K562 (cell line): ENCODE measurements around the gene NTN1. TPM values are rescaled to one million over a fixed set of nuclear protein-coding genes. Genes with fewer than 3 reads are reported as not detected.

ENCODE experiments used
- ATAC-seq: fragments of 200-7000 bp; cut with Tn5 transposase; 3 replicates; pipeline ENCODE4 v1.9.1; 2020; ENCODE audit warnings: moderate library complexity
- BruUV-seq: library from RNA; stranded (reverse); fragments of 400-500 nt; replicated peaks from 2 replicates; lab custom pipeline; 2021; lab: Mats Ljungman, UMichigan
- CTCF ChIA-PET: fragments of 300-600 bp; formaldehyde crosslinking; extraction: SDS; loops from one replicate; lab custom pipeline; 2021; ENCODE audit warnings: low intra/inter-chr PET ratio; lab: Yijun Ruan, JAX
- POLR2A ChIA-PET: fragments of 300-600, 350-650 bp; sonication (Branson Sonifier 250); formaldehyde crosslinking; extraction: SDS; loops from one replicate; lab custom pipeline; 2021; ENCODE audit warnings: antibody characterized with exemption, inconsistent platforms; lab: Yijun Ruan, JAX
- DNase-seq, 4 experiments: peaks; one replicate each; pipeline versions ENCODE4 v3.0.0 to v3.0.0-alpha.2; 2011 to 2018; ENCODE audit warnings: low spot score in 3 of 4, mixed read lengths in 3 of 4; ENCODE audit errors: extremely low read depth in 1 of 4
- FAIRE-seq: peaks from 2 replicates; lab custom pipeline; 2011; peaks lifted over from hg19 to GRCh38; lab: Jason Lieb, UNC
- H2AFZ ChIP-seq: 2 replicates; pipeline ENCODE4 v1.6.0; 2011; ENCODE audit warnings: low read depth, low read length, control low read depth, inconsistent platforms
- H3K27ac ChIP-seq: fragments of 200-600 bp; 3 replicates; pipeline ENCODE4 v1.8.0; 2011; ENCODE audit warnings: low read depth, mild to moderate bottlenecking, control low read depth, inconsistent platforms, low read length, moderate library complexity, mixed read lengths; ENCODE audit errors: extremely low read depth
- H3K27me3 ChIP-seq, 2 experiments: fragments of 300-600 bp in 1 of 2; 2 replicates in 1 of 2; 3 replicates in 1 of 2; pipeline versions ENCODE4 v1.6.0 to v1.8.0; 2011; ENCODE audit warnings: inconsistent platforms in 2 of 2, low read length in 2 of 2, mild to moderate bottlenecking in 1 of 2, mixed read lengths in 1 of 2, moderate library complexity in 1 of 2; ENCODE audit not compliant: control insufficient read depth in 2 of 2, insufficient read depth in 2 of 2
- H3K36me3 ChIP-seq: fragments of 300-600 bp; 3 replicates; pipeline ENCODE4 v1.8.0; 2011; ENCODE audit warnings: mild to moderate bottlenecking, low read length, inconsistent platforms; ENCODE audit not compliant: control insufficient read depth, insufficient read depth
- H3K4me1 ChIP-seq, 2 experiments: fragments of 200-600 bp in 1 of 2; replicated peaks in 1 of 2; 2 replicates in 1 of 2; 3 replicates in 1 of 2; pipeline versions ENCODE4 v1.5.1 to v1.8.0; 2011; ENCODE audit warnings: inconsistent platforms in 2 of 2, low read length in 2 of 2, mild to moderate bottlenecking in 1 of 2, mixed read lengths in 1 of 2, moderate library complexity in 1 of 2; ENCODE audit not compliant: control insufficient read depth in 2 of 2, insufficient read depth in 2 of 2
- H3K4me2 ChIP-seq: 2 replicates; pipeline ENCODE4 v1.6.1; 2011; ENCODE audit warnings: low read length, control low read depth, inconsistent platforms, mixed read lengths; ENCODE audit not compliant: insufficient read depth
- H3K4me3 ChIP-seq: fragments of 200-600 bp; sonication (generic), shearing (Covaris generic); 2 replicates; pipeline ENCODE4 v1.5.1; 2016; ENCODE audit warnings: control low read depth, inconsistent platforms
- H3K79me2 ChIP-seq: fragments of 200-600 bp; 3 replicates; pipeline ENCODE4 v1.8.0; 2011; ENCODE audit warnings: low read length, inconsistent platforms; ENCODE audit not compliant: control insufficient read depth, insufficient read depth
- H3K9ac ChIP-seq, 2 experiments: 2 replicates each; pipeline versions ENCODE4 v1.6.0 to v1.6.1; 2011; ENCODE audit warnings: low read depth in 2 of 2, low read length in 2 of 2, control low read depth in 1 of 2, inconsistent platforms in 1 of 2, mild to moderate bottlenecking in 1 of 2, mixed read lengths in 1 of 2; ENCODE audit not compliant: insufficient read depth in 1 of 2
- H3K9me1 ChIP-seq: one replicate; pipeline ENCODE4 v1.6.0; 2011; ENCODE audit warnings: inconsistent platforms, mild to moderate bottlenecking, low read length, moderate library complexity; ENCODE audit not compliant: control insufficient read depth, insufficient read depth
- H3K9me3 ChIP-seq: replicated peaks from 2 replicates; pipeline ENCODE4 v1.5.1; 2011; ENCODE audit warnings: low read depth, low read length, inconsistent platforms; ENCODE audit not compliant: control insufficient read depth, insufficient read depth
- H4K20me1 ChIP-seq: replicated peaks from 2 replicates; pipeline ENCODE4 v1.6.1; 2011; ENCODE audit warnings: low read length, inconsistent platforms, mixed read lengths; ENCODE audit not compliant: control insufficient read depth, insufficient read depth
- CBX1 ChIP-seq: sonication (generic); IDR thresholded peaks from 2 replicates; pipeline ENCODE4 v1.6.1; 2016; ENCODE audit warnings: antibody characterized with exemption, low read depth, mild to moderate bottlenecking
- DDX20 ChIP-seq: fragments of 450-650 bp; IDR thresholded peaks from 2 replicates; pipeline ENCODE4 v1.6.1; 2016; ENCODE audit warnings: missing genetic modification characterization, low read depth, mild to moderate bottlenecking, missing compliant biosample characterization, moderate library complexity
- KAT2B ChIP-seq: IDR thresholded peaks from one replicate; pipeline ENCODE4 v1.6.1; 2012; ENCODE audit warnings: low read depth, mild to moderate bottlenecking, control low read depth, inconsistent platforms, low read length, moderate library complexity
- MCM3 ChIP-seq: fragments of 450-650 bp; IDR thresholded peaks from 2 replicates; pipeline ENCODE4 v1.6.1; 2016
- NCOA4 ChIP-seq: fragments of 450-650 bp; IDR thresholded peaks from 2 replicates; pipeline ENCODE4 v1.6.1; 2018; ENCODE audit warnings: mild to moderate bottlenecking; ENCODE audit not compliant: partially characterized antibody
- PML ChIP-seq: IDR thresholded peaks from 2 replicates; pipeline ENCODE4 v1.6.1; 2012; ENCODE audit warnings: low read length, inconsistent platforms
- SIN3B ChIP-seq: fragments of 450-650 bp; IDR thresholded peaks from 2 replicates; pipeline ENCODE4 v1.6.1; 2017; ENCODE audit warnings: low read depth, mild to moderate bottlenecking, moderate library complexity
- SIX5 ChIP-seq, 2 experiments: IDR thresholded peaks; 2 replicates each; pipeline ENCODE4 v1.6.1; 2011; ENCODE audit warnings: low read length in 2 of 2, borderline replicate concordance in 1 of 2, low read depth in 1 of 2, mild to moderate bottlenecking in 1 of 2, moderate library complexity in 1 of 2; ENCODE audit not compliant: insufficient read depth in 1 of 2
- SMARCA5 ChIP-seq: fragments of 450-650 bp; IDR thresholded peaks from 2 replicates; pipeline ENCODE4 v1.6.1; 2016
- TEAD4 ChIP-seq, 2 experiments: sonication (generic) in 1 of 2; formaldehyde crosslinking in 1 of 2; IDR thresholded peaks; 2 replicates each; pipeline versions ENCODE4 v1.6.1 to v1.8.0; 2012 to 2022; ENCODE audit warnings: borderline replicate concordance in 1 of 2, inconsistent platforms in 1 of 2, low read length in 1 of 2, mild to moderate bottlenecking in 1 of 2, missing genetic modification reagents in 1 of 2
- TOE1 ChIP-seq, 2 experiments: fragments of 450-650 bp in 1 of 2; sonication (generic) in 1 of 2; formaldehyde crosslinking in 1 of 2; IDR thresholded peaks; 2 replicates each; pipeline versions ENCODE4 v1.7.1 to v1.8.0; 2016 to 2022; ENCODE audit warnings: borderline replicate concordance in 2 of 2, mild to moderate bottlenecking in 2 of 2, antibody characterized with exemption in 1 of 2, inconsistent platforms in 1 of 2, low read depth in 1 of 2, missing genetic modification reagents in 1 of 2, moderate library complexity in 1 of 2
- ZNF24 ChIP-seq: fragments of 450-650 bp; IDR thresholded peaks from 2 replicates; pipeline ENCODE4 v1.6.1; 2016
- ZNF76 ChIP-seq: fragments of 250-450 bp; sonication (Bioruptor Pico); IDR thresholded peaks from 2 replicates; pipeline ENCODE4 v1.4.0; 2020; ENCODE audit warnings: mild to moderate bottlenecking, moderate library complexity, borderline replicate concordance
- WGBS: fragments of 100-300 bp; shearing (Covaris generic); methylation state at CpG from one replicate; pipeline ENCODE4 v1.1.6; 2016; ENCODE audit warnings: low coverage, mixed read lengths; ENCODE audit not compliant: insufficient coverage; ENCODE audit errors: missing lambda C conversion rate; 5-methylcytosine and 5-hydroxymethylcytosine counted together
- in situ Hi-C: fragments of 300-500 bp; cut with MboI; formaldehyde crosslinking; loops from 4 replicates; pipeline ENCODE4 v1.15.0; 2018; ENCODE audit warnings: inconsistent platforms, mixed read lengths
- intact Hi-C: fragments of 100-400 bp; cut with micrococcal nuclease; formaldehyde crosslinking; loops from 2 replicates; pipeline ENCODE4 v1.14.2; 2022
- polyA plus RNA-seq, 8 experiments: library from polyadenylated mRNA; depleted of rRNA in 4 of 8; stranded (reverse) in 5 of 8; unstranded in 3 of 8; fragments of >200 nt; fragmentation: Nextera tagmentation in 2 of 8; fragmentation: Illumina TruSeq in 1 of 8; extraction: Ambion mirVana in 2 of 8; extraction: Trizol in 1 of 8; gene quantifications; 2 replicates each; pipeline versions ENCODE4 v1.2.1 to v1.2.3, GENCODE V29; 2011 to 2014; ENCODE audit warnings: inconsistent platforms in 1 of 8, missing spikeins in 1 of 8
- total RNA-seq, 7 experiments: library from RNA; depleted of rRNA in 6 of 7; stranded (reverse); fragments of >200 nt in 6 of 7; fragmentation: Illumina TruSeq in 2 of 7; extraction: Trizol in 2 of 7; gene quantifications; 2 replicates each; pipeline versions ENCODE4 v1.2.1 to v1.2.3, GENCODE V29; 2011 to 2021; ENCODE audit warnings: low replicate concordance in 1 of 7
- TF ChIP-seq, protein P1 (sequence below), 2 experiments: fragments of 450-650 bp; IDR thresholded peaks; 2 replicates each; pipeline ENCODE4 v1.6.1; 2016
- TF ChIP-seq, protein P2 (sequence below): fragments of 450-650 bp; formaldehyde crosslinking; IDR thresholded peaks from 2 replicates; pipeline ENCODE4 v1.4.0; 2020; ENCODE audit warnings: mild to moderate bottlenecking, mixed read lengths

NTN1 gene
- total and polyA plus RNA-seq, 9 of the 15 experiments (the other 6 are each of a cell fraction or from before 2014, with no cell fraction given) = 0.02 TPM; not detected in 8

DNA sequence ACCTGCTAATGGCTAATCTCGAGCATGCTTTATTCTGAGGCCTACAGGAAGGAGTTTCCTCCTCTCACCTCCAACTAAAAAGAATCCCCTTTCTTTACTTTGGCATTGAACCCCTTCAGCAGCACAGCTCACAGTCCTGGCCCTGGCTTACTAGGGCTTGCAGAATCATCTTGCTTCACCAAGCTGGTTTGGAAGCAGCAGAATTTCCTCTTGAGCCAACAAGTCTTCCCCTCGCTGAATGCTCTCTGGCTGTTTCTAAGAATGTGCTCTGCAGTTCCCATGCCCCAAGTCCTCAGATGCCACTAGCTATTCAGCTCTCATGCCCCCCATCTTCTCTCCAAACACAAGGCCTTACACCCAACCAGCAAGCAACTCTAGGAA, 271.2 kb downstream of the NTN1 start:
- CTCF ChIA-PET = no interaction called here
- H3K4me3 ChIP-seq = no peak overlapping the region

More for the DNA sequence above, 271.2 kb downstream of the NTN1 start:
- Histone ChIP-seq H3K4me1 (no peaks in the 10 kb centered on the region), H3K79me2 (no peaks in the 10 kb centered on the region), H3K27ac (no peak overlapping the region), H2AFZ (no peak overlapping the region), H3K9ac (no peak overlapping the region), H3K27me3 (no peaks in the 10 kb centered on the region; a peak in 2 of 5 replicates), H3K9me1 (no peaks in the 10 kb centered on the region), H3K9me3 (no peaks in the 10 kb centered on the region), H3K36me3 (no peaks in the 10 kb centered on the region), H3K4me2 (no peak overlapping the region), H4K20me1 (no peaks in the 10 kb centered on the region)
- WGBS = 5% methylated on average over 2 of the region's 2 CpGs
- in situ Hi-C loops (no loop called here), intact Hi-C loops (no loop called here)
- POLR2A ChIA-PET = interaction anchor here (1.3 kb wide), 1 partner anchor 385 kb away, joined by 3 read pairs; no protein-coding TSS in a partner anchor
- no TSS peak for BruUV-seq
- no peak for FAIRE-seq
- no peak for ATAC-seq
- no peak for DNase-seq
- no peak for TF ChIP-seq NCOA4
- TF ChIP-seq DDX20 (tag) = no peak
- TF ChIP-seq, protein P1, sequence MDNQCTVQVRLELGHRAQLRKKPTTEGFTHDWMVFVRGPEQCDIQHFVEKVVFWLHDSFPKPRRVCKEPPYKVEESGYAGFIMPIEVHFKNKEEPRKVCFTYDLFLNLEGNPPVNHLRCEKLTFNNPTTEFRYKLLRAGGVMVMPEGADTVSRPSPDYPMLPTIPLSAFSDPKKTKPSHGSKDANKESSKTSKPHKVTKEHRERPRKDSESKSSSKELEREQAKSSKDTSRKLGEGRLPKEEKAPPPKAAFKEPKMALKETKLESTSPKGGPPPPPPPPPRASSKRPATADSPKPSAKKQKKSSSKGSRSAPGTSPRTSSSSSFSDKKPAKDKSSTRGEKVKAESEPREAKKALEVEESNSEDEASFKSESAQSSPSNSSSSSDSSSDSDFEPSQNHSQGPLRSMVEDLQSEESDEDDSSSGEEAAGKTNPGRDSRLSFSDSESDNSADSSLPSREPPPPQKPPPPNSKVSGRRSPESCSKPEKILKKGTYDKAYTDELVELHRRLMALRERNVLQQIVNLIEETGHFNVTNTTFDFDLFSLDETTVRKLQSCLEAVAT (IDR thresholded peaks at IDR 0.05) = no peak
- no peak for TF ChIP-seq SIN3B
- TF ChIP-seq SMARCA5 = no peak
- TF ChIP-seq, protein P2, sequence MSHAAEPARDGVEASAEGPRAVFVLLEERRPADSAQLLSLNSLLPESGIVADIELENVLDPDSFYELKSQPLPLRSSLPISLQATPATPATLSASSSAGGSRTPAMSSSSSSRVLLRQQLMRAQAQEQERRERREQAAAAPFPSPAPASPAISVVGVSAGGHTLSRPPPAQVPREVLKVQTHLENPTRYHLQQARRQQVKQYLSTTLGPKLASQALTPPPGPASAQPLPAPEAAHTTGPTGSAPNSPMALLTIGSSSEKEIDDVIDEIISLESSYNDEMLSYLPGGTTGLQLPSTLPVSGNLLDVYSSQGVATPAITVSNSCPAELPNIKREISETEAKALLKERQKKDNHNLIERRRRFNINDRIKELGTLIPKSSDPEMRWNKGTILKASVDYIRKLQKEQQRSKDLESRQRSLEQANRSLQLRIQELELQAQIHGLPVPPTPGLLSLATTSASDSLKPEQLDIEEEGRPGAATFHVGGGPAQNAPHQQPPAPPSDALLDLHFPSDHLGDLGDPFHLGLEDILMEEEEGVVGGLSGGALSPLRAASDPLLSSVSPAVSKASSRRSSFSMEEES (CRISPR knock-in tag) = no peak
- no peak for TF ChIP-seq MCM3
- no peak for TF ChIP-seq TOE1 (IDR thresholded peaks at IDR 0.05; ENCODE audit: borderline replicate concordance)
- TF ChIP-seq TOE1 (CRISPR knock-in tag; IDR thresholded peaks at IDR 0.05; ENCODE audit: borderline replicate concordance, low read depth) = no peak
- TF ChIP-seq SIX5 (IDR thresholded peaks at IDR 0.05; ENCODE audit: borderline replicate concordance in 1 of 2, insufficient read depth in 1 of 2, low read depth in 1 of 2, low read length in 2 of 2) = no peak
- TF ChIP-seq KAT2B = no peak
- no peak for TF ChIP-seq ZNF76 (CRISPR knock-in tag)
- no peak for TF ChIP-seq TEAD4 (IDR thresholded peaks at IDR 0.05; ENCODE audit: low read length)
- no peak for TF ChIP-seq TEAD4 (CRISPR knock-in tag; IDR thresholded peaks at IDR 0.05; ENCODE audit: borderline replicate concordance)
- TF ChIP-seq CBX1 = no peak
- no peak for TF ChIP-seq ZNF24
- no peak for TF ChIP-seq PML
